Suppressor macrophage (primary cell): ENCODE data around the gene CPEB1.

ENCODE experiments used
- DNase-seq, 4 experiments: peaks; one replicate each; pipeline ENCODE4 v3.0.0-alpha.2; 2020 to 2022
- total RNA-seq, 17 experiments: gene quantifications; one replicate each; lab custom pipeline; 2026; ENCODE audit warnings: mixed read lengths in 6 of 17, inconsistent platforms in 3 of 17; lab: John Stamatoyannopoulos, UW

CPEB1 gene
- total RNA-seq, result 0.14 to 4.3 (median 1.6) reads per million in 17 experiments

GRCh38 chr15:82647045-82647834 is at the start of gene CPEB1:
TSS of gene CPEB1 (minus strand) at chr15:82647363. CDS start at chr15:82628459, 18,904 bp downstream.
- peak; percentile 30 to 61 (median 46) for DNase-seq

DNA sequence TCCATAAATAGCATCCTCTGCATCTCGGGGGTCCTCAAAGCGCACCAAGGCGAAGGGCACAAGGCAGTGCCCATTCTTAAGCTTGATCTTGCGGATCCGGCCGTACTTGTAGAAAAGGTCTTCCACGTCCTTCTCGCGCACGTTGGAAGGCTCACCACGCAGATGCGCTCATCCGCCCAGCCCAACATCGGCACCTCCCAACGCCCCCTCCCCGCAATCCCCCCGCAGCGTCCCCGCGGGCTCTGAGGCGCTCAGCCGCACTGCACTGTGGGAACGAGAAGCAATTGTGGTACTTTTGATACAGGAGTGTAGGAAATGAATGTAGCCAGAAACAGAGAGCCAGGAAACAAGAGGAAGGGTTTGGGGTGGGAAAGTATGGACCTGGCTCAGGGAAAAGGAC is 45.0 kb upstream of the CPEB1 start:
- DNase-seq, result no peak

GRCh38 chr15:82689147-82689546 is 42.0 kb upstream of the CPEB1 start:
- DNase-seq, result no peak

DNA sequence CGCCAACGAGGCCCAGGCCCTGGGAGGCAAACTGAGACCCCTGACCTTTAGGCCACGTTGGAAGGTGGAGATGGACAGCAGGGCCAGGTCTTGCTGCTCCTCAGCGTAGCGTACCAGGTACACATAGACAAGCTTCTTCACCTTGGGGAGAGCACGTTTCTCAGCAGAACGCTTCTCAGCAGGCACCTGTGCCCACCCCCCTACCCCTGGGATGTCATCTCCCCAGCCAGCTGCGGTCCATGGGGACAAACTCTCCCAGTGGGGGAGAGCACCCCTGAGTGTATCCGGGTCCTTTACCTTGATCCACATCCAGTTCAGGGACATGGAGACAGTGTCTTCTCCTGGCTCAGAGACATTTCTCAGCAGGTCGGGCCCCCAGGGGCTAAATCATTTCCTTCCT is 41.5 kb upstream of the CPEB1 start:
- DNase-seq, result no peak

DNA sequence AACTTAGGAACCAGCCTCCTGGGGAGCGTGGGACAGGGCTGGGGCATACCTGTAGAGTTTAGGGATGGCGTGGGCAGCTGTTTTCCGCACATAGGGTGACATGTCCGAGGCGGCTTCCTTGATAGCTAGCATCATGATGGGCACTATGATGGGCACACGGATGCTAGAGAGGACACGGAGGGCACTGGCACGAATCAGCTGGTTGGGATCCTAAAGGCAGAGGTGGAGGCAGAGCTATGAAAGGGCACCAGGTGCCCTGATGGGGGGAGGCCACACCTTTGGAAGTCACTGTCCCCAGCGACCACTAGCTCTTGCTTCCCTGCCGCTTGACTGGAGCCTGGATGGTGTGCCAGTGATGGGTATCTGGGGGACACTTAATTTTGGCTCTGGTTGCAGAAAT is 34.2 kb upstream of the CPEB1 start:
- DNase-seq, result no peak

DNA sequence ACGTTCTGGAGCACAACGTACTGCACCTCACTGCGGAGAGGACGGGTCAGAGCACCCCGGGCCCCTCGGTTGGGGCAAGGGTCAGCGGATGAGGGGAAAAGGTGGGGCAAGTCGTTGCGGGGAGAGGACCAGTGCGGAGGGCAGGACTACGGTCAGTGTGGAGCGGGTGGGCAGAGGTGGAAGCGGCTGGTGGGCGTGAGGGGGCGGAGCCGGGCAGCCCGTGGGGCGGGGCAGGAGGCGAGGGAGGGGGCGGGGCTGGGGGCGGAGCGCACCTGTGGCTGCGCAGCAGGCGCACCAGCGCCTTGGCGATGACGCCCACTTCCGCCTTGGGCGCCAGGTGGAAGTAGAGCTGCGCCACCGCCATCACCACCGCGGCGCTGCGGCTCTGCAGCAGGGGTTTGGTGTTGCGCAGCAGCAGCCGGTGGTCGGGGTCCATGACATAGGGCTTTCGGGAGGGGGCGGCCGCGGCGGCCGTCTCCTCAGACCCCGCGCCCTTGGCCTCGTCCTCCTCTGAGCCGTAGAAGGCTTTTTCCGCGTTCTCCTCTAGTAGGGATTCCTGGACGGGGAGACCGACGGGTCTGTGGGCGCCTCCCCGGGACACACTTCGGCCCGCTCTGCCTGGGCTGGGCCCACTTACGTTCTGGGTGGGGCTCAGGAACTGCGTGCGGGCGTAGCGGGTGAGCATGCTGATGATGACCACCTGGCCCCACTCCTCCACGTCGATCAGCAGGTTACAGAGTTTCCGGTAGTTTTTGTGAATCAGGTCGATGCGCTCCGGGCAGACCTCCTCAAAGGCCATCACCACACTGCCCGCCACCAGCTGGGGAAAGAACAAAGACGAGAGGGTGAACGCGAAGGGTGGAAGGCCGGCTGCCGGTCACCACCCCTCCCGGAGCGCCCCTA is 33.3 kb upstream of the CPEB1 start:
- peak in 2 of 4 experiments; percentile 4 to 9 for DNase-seq

- DNase-seq, result no peak
Measured at GRCh38 chr15:82679626-82680199, 32.5 kb upstream of the CPEB1 start.

- no peak for DNase-seq
Measured at GRCh38 chr15:82677720-82678323, 30.7 kb upstream of the CPEB1 start.

DNA sequence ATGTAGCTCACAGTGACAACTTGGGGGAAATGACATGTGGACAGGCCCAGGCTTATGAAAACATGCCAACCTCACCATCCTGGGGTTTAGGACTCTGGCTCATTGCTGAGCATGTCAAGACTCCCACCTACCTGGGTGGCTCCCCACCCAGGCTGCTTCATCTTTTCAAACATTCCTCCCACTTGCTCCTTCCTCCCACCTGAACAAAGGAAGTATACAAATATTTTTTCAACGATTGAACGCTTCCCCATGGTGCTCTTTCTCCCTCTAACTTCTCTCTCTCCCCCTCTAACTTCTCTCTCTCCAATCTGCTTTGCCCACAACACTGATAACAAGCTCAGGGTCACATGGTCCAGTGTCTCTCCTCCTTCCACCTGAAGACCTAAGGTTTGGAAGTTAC is 27.7 kb upstream of the CPEB1 start:
- DNase-seq, result no peak

GRCh38 chr15:82670699-82671098 is 23.5 kb upstream of the CPEB1 start:
- no peak for DNase-seq

DNA sequence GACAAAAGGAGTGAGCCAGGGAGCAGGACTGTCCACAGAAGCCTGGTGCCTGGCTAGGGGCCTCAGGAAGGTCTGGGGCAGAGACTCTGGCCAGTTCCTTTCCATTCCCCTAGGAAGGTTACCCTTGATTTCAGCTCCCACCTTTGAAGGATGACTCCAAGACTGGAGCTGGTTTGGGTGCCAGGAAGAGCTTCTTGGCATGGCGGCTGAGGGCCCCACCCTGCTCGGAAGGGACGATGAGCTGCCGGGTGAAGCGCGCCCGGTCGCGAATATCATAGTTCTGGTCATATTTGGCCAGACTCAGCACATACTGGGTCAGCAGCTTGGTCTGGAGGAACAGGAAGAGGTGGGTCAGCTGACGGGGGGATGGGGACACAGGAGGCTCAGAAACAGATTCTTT is 19.4 kb upstream of the CPEB1 start:
- DNase-seq, result no peak

DNA sequence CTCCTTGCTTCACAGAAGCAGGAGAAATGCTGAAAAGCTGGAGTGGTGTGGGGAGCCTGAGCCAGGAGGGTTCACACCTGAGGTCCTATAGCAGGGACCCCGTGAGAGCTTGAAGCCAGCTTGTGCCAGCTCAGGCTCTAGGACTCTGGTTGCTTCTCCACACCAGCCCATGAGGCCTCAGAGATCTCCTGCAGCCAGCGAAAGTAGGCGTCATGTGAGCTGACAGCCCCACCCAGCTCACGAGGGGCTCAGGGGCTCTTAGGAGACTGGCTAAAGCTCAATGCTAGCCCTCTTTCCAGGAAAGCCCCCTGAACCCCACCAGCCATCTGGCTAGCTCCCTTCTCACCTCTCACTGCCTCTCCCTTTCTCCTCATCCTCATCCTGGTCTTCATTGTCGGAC is 16.9 kb upstream of the CPEB1 start:
- no peak for DNase-seq

DNA sequence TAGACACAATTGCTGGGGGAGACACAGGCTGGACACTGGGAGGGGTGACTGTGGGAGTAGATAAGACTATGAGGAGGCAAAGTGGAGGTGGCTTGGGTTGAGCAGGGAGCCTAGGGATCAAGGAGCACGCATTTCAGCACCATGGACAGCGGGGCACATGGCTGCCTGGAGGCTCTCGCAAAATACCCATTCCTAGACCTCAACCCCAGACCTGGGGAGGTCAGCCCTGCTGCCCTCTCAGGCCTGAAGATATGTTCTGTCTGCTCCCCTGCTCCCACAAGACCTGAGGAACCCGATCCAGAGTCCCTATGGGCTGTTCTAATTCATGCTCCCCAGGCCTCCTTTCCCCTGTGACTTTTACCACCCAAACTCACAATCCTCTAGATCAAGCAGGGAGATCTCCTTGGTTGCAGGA is 16.0 kb upstream of the CPEB1 start:
- DNase-seq, result peak; percentile 30 to 77 (median 55)

GRCh38 chr15:82662641-82663040 is 15.5 kb upstream of the CPEB1 start:
- no peak for DNase-seq

DNA sequence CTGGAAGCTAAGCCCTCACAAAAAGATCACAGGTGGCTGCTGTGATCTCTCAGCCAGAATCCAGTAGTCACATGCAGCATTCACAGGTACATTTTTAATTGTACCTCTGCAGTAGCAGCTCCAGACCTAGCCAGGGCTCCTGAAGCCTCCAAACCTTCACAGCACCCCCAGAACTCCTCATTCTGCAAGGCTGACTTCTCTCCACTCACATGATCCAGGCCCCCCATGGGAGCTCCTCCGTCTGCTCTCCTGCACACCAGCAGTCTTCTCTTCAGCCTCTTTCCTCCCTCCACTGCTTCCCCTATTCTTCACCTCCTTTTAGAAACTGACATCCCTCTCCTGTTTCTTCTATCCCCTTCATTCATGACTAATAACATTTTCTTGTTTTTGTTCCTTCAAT is 13.2 kb upstream of the CPEB1 start:
- DNase-seq, result no peak

- no peak for DNase-seq
Measured at GRCh38 chr15:82656641-82657266, 9.6 kb upstream of the CPEB1 start.

- DNase-seq, result no peak
Measured at GRCh38 chr15:82655606-82656005, 8.4 kb upstream of the CPEB1 start.

GRCh38 chr15:82653483-82654168 is 6.5 kb upstream of the CPEB1 start:
- no peak for DNase-seq

- DNase-seq, result no peak
Measured at GRCh38 chr15:82651708-82652107, 4.5 kb upstream of the CPEB1 start.

GRCh38 chr15:82650046-82650670 is 3.0 kb upstream of the CPEB1 start:
- no peak for DNase-seq
